Right cardiac atrium (tissue), 5 donors: Measurements from ENCODE around the gene TCF7. TPM values are rescaled to one million over a fixed set of nuclear protein-coding genes. Genes with fewer than 3 reads are reported as not detected.
A peak's percentile ranks its signal among the peaks of the same experiment; 100 is the strongest.

Source experiments
- ATAC-seq, 2 donors: fragments of 200-7000 bp; cut with Tn5 transposase; one replicate each; pipeline versions ENCODE4 v1.8.0 to v1.9.1; 2020; ENCODE audit warnings: moderate library complexity in 2 of 2, mild to moderate bottlenecking in 1 of 2
- DNase-seq, 3 donors: peaks; one replicate each; pipeline ENCODE4 v3.0.0-alpha.2; 2020
- H3K27ac ChIP-seq: one replicate; pipeline ENCODE4 v1.5.1; 2013; ENCODE audit warnings: mild to moderate bottlenecking, low read length, control low read depth, moderate library complexity
- H3K27me3 ChIP-seq: one replicate; pipeline ENCODE4 v1.6.1; 2013; ENCODE audit not compliant: control insufficient read depth, insufficient read depth
- H3K4me1 ChIP-seq: one replicate; pipeline ENCODE4 v1.6.1; 2013; ENCODE audit warnings: low read length; ENCODE audit not compliant: control insufficient read depth, insufficient read depth
- H3K4me3 ChIP-seq: one replicate; pipeline ENCODE4 v1.5.1; 2013; ENCODE audit warnings: low read length, control low read depth
- H3K9me3 ChIP-seq: one replicate; pipeline ENCODE4 v1.6.1; 2013; ENCODE audit warnings: low read length; ENCODE audit not compliant: control insufficient read depth
- WGBS: extraction: QIAGEN DNeasy Blood & Tissue Kit; methylation state at CpG from one replicate; pipeline ENCODE4 v1.1.7; 2013; 5-methylcytosine and 5-hydroxymethylcytosine counted together
- intact Hi-C, 4 donors: fragments of 100-400 bp; cut with DNase I; formaldehyde crosslinking; loops; one replicate each; pipeline versions ENCODE4 v1.11.0 to v1.14.0; 2022 to 2023
- polyA plus RNA-seq: library from polyadenylated mRNA; stranded (reverse); fragments of 200-250 nt; gene quantifications from one replicate; pipeline ENCODE4 v1.2.3, GENCODE V29; 2013
- total RNA-seq, 4 donors: library from RNA; stranded (reverse); fragmentation: NEBNext Ultra II Directional; extraction: Animal tissue kit (Norgen Biotek cat#: 25700); gene quantifications; one replicate each; pipeline ENCODE4 v1.2.1, GENCODE V29; 2021
- donor health status: healthy with polysubstance abuse.
- donor health status: DM: no; HTN: yes; CAD: no.
- donor health status: DM: no; HTN: no; CAD: no.
- donor health status: DM: no; HTN: yes; CAD: no; lungs with severe emphysema.
- donor health status: DM: yes; HTN: yes; CAD: no.

The TCF7 gene
- total and polyA plus RNA-seq, 5 donors = 1.3 to 4.4 (median 3.7) TPM

- WGBS = 85% methylated on average over 9 of the region's 9 CpGs
- no peak overlapping the region for H3K27ac ChIP-seq
- H3K4me3 ChIP-seq = no peak overlapping the region
- H3K27me3 ChIP-seq = no peaks in the 10 kb centered on the region
- intact Hi-C loops = loop anchor here in 3 of 4 donors (5.0 kb wide), 1 partner anchor 39 kb away; no protein-coding TSS in a partner anchor
- ATAC-seq = no peak
- no peaks in the 10 kb centered on the region for H3K4me1 ChIP-seq
- DNase-seq = peak in 2 of 3 donors; percentile 42 to 48
- H3K9me3 ChIP-seq = no peaks in the 10 kb centered on the region
These were observed 11.1 kb upstream of the TCF7 start for GRCh38 chr5:134103397-134103796.

GRCh38 chr5:134103998-134104654 is 10.4 kb upstream of the TCF7 start:
- ATAC-seq = no peak
- no peak overlapping the region for H3K4me3 ChIP-seq
- DNase-seq = peak in 1 of 3 donors; percentile 27
- intact Hi-C loops = loop anchor here in 3 of 4 donors (5.0 kb wide), 1 partner anchor 38 kb away; no protein-coding TSS in a partner anchor
- H3K27me3 ChIP-seq = no peaks in the 10 kb centered on the region
- H3K9me3 ChIP-seq = no peaks in the 10 kb centered on the region
- 95% methylated on average over 11 of the region's 11 CpGs for WGBS
- no peak overlapping the region for H3K27ac ChIP-seq
- no peaks in the 10 kb centered on the region for H3K4me1 ChIP-seq

- H3K27me3 ChIP-seq = no peaks in the 10 kb centered on the region
- peak in 1 of 3 donors; percentile 30 for DNase-seq
- H3K9me3 ChIP-seq = no peaks in the 10 kb centered on the region
- H3K4me3 ChIP-seq = no peak overlapping the region
- intact Hi-C loops = no loop called here
- H3K4me1 ChIP-seq = no peaks in the 10 kb centered on the region
- ATAC-seq = no peak
- 75% methylated on average over 10 of the region's 10 CpGs for WGBS
- H3K27ac ChIP-seq = no peak overlapping the region
These were observed 7.3 kb upstream of the TCF7 start for GRCh38 chr5:134106991-134107701.

GRCh38 chr5:134107779-134108178 is 6.7 kb upstream of the TCF7 start:
- no peaks in the 10 kb centered on the region for H3K27me3 ChIP-seq
- ATAC-seq = no peak
- no peak for DNase-seq
- H3K27ac ChIP-seq = no peak overlapping the region
- no peaks in the 10 kb centered on the region for H3K9me3 ChIP-seq
- 90% methylated on average over 3 of the region's 3 CpGs for WGBS
- H3K4me1 ChIP-seq = no peaks in the 10 kb centered on the region
- intact Hi-C loops = no loop called here
- no peak overlapping the region for H3K4me3 ChIP-seq

- Histone ChIP-seq H3K4me3 (no peak overlapping the region), H3K4me1 (peaks cover 5% of the 10 kb centered on the region), H3K27ac (no peak overlapping the region), H3K27me3 (no peaks in the 10 kb centered on the region), H3K9me3 (no peaks in the 10 kb centered on the region)
- intact Hi-C loops = no loop called here
- ATAC-seq (no peak), DNase-seq (no peak)
- WGBS = 70% methylated on average over 10 of the region's 10 CpGs
These were observed 4.1 kb upstream of the TCF7 start for GRCh38 chr5:134110382-134110781.

GRCh38 chr5:134111741-134112647 is 2.5 kb upstream of the TCF7 start:
- Histone ChIP-seq H3K27me3 (no peaks in the 10 kb centered on the region), H3K4me1 (peaks cover 5% of the 10 kb centered on the region), H3K9me3 (no peaks in the 10 kb centered on the region), H3K4me3 (no peak overlapping the region), H3K27ac (no peak overlapping the region)
- 75% methylated on average over 6 of the region's 6 CpGs for WGBS
- intact Hi-C loops = no loop called here
- no peak for DNase-seq
- no peak for ATAC-seq

- Histone ChIP-seq H3K4me1 (peaks cover 5% of the 10 kb centered on the region), H3K27ac (no peak overlapping the region), H3K4me3 (no peak overlapping the region), H3K9me3 (no peaks in the 10 kb centered on the region), H3K27me3 (no peaks in the 10 kb centered on the region)
- WGBS = 56% methylated on average over 18 of the region's 18 CpGs
- DNase-seq = no peak
- intact Hi-C loops = no loop called here
- no peak for ATAC-seq
These were observed 1.6 kb upstream of the TCF7 start for GRCh38 chr5:134112726-134113362.

GRCh38 chr5:134113363-134113889 is 1.1 kb upstream of the TCF7 start:
- H3K4me1 ChIP-seq = peaks cover 5% of the 10 kb centered on the region
- WGBS = 12% methylated on average over 30 of the region's 30 CpGs
- ATAC-seq (peak in 1 of 2 donors; percentile 2), DNase-seq (no peak)
- no peak overlapping the region for H3K27ac ChIP-seq
- no peaks in the 10 kb centered on the region for H3K27me3 ChIP-seq
- intact Hi-C loops = no loop called here
- peak overlapping the region; percentile 87 for H3K4me3 ChIP-seq
- no peaks in the 10 kb centered on the region for H3K9me3 ChIP-seq

GRCh38 chr5:134114886-134115805 is 665 bp downstream of the TCF7 start:
- intact Hi-C loops = no loop called here
- DNase-seq (peak in 1 of 3 donors; percentile 71), ATAC-seq (no peak)
- H3K27me3 ChIP-seq = no peaks in the 10 kb centered on the region
- peak overlapping the region; percentile 87 for H3K4me3 ChIP-seq
- no peak overlapping the region for H3K27ac ChIP-seq
- no peaks in the 10 kb centered on the region for H3K9me3 ChIP-seq
- H3K4me1 ChIP-seq = peaks cover 5% of the 10 kb centered on the region
- WGBS = 5% methylated on average over 110 of the region's 110 CpGs

GRCh38 chr5:134115806-134116175 is 1.3 kb downstream of the TCF7 start:
- ATAC-seq (no peak), DNase-seq (peak in 1 of 3 donors; percentile 50)
- Histone ChIP-seq H3K27ac (no peak overlapping the region), H3K9me3 (no peaks in the 10 kb centered on the region), H3K27me3 (no peaks in the 10 kb centered on the region), H3K4me3 (no peak overlapping the region), H3K4me1 (peaks cover 5% of the 10 kb centered on the region)
- intact Hi-C loops = no loop called here
- 80% methylated on average over 13 of the region's 13 CpGs for WGBS
